ENCODE data around the gene MAX.

Gene MAX

DNA sequence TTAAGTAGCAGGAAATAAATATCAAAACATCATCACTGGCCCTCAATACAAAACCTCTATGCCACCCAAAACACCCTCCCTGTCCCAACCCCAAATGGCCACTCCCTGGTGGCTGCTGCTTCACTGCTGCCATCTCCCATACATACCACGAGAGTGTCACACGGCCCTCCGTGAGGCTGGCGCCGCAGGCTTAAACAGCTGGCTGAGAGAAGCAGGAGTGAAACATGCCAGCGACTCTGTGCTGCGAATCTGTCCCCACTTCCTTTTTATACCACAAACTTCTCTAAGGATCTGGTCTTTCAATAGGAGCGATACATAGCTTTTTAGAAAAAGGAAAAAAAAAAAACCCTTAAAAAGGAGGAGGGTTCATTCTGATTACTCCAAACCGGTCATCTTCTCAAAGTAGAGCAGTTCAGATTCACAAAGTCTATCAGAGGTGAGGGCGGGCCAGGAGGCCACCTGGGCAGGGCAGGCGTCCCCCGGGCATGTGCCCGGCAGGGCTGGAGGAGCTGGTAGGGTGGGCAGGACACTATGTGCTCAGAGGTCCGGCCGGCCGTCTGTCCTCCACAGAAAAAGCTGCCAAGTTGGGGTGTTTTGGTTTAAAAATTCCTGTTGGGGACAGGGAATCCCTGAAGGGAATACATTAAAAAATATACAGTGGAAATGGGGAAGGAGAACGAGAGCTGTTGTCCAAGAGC lies 26.5 kb downstream of the MAX start:
- H3K4me3 ChIP-seq (ENCODE audit: low read depth, low read length), result no peak overlapping the region
- TF ChIP-seq HOXD13 (CRISPR knock-in tag; IDR thresholded peaks at IDR 0.05; ENCODE audit: borderline replicate concordance), result no peak
- TF ChIP-seq, protein P1, sequence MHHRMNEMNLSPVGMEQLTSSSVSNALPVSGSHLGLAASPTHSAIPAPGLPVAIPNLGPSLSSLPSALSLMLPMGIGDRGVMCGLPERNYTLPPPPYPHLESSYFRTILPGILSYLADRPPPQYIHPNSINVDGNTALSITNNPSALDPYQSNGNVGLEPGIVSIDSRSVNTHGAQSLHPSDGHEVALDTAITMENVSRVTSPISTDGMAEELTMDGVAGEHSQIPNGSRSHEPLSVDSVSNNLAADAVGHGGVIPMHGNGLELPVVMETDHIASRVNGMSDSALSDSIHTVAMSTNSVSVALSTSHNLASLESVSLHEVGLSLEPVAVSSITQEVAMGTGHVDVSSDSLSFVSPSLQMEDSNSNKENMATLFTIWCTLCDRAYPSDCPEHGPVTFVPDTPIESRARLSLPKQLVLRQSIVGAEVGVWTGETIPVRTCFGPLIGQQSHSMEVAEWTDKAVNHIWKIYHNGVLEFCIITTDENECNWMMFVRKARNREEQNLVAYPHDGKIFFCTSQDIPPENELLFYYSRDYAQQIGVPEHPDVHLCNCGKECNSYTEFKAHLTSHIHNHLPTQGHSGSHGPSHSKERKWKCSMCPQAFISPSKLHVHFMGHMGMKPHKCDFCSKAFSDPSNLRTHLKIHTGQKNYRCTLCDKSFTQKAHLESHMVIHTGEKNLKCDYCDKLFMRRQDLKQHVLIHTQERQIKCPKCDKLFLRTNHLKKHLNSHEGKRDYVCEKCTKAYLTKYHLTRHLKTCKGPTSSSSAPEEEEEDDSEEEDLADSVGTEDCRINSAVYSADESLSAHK (tag by site-specific recombination; IDR thresholded peaks at IDR 0.05), result no peak
- H3K4me1 ChIP-seq (ENCODE audit: control insufficient read depth, insufficient read depth, low read length), result no peaks in the 10 kb centered on the region
- CTCF ChIA-PET, result no interaction called here
- H3K27ac ChIP-seq (ENCODE audit: extremely low read depth, low read depth, low read length), result no peak overlapping the region
- POLR2A ChIA-PET, result no interaction called here
- peaks cover 8 to 70% of the 10 kb centered on the region in 2 experiments for H3K36me3 ChIP-seq (ENCODE audit: control insufficient read depth in 2 of 2, insufficient read depth in 1 of 2, low read length in 2 of 2)
- no peaks in the 10 kb centered on the region for H3K9me3 ChIP-seq (ENCODE audit: control insufficient read depth, insufficient read depth, low read depth, low read length)

GRCh38 chr14:65074449-65075150 lies 27.7 kb downstream of the MAX start:
- ChIA-PET POLR2A (interaction anchor here (1.2 kb wide), 1 partner anchor 28 kb away, joined by 3 read pairs; the partner anchor contains the start of gene MAX), CTCF (interaction anchor here (0.6 kb wide), 2 partner anchors 58 to 1582 kb away, joined by 3 to 5 read pairs; no protein-coding TSS in a partner anchor)
- Histone ChIP-seq H3K4me1 (ENCODE audit: control insufficient read depth, insufficient read depth, low read length) (no peaks in the 10 kb centered on the region), H3K27ac (ENCODE audit: extremely low read depth, low read depth, low read length) (no peak overlapping the region), H3K36me3 (ENCODE audit: control insufficient read depth in 2 of 2, insufficient read depth in 1 of 2, low read length in 2 of 2) (peaks cover 8 to 66% of the 10 kb centered on the region in 2 experiments), H3K4me3 (ENCODE audit: low read depth, low read length) (no peak overlapping the region), H3K9me3 (ENCODE audit: control insufficient read depth, insufficient read depth, low read depth, low read length) (no peaks in the 10 kb centered on the region)
- TF ChIP-seq ZNF473 (tag by site-specific recombination; IDR thresholded peaks at IDR 0.05) (no peak), ZNF664 (tag by site-specific recombination; IDR thresholded peaks at IDR 0.05) (no peak), ZNF433 (tag by site-specific recombination; IDR thresholded peaks at IDR 0.05; ENCODE audit: low read depth) (no peak), ZSCAN16 (tag by site-specific recombination; IDR thresholded peaks at IDR 0.05) (no peak), TRIM28 (IDR thresholded peaks at IDR 0.05; ENCODE audit: borderline replicate concordance, low read length) (no peak), ZNF785 (tag by site-specific recombination; IDR thresholded peaks at IDR 0.05) (no peak), PATZ1 (tag by site-specific recombination; IDR thresholded peaks at IDR 0.05) (no peak), KLF9 (tag by site-specific recombination; IDR thresholded peaks at IDR 0.05; ENCODE audit: low read depth) (no peak), ZNF830 (tag by site-specific recombination; IDR thresholded peaks at IDR 0.05; ENCODE audit: low read depth) (no peak), KLF16 (tag by site-specific recombination; IDR thresholded peaks at IDR 0.05) (no peak), ZNF529 (tag by site-specific recombination; IDR thresholded peaks at IDR 0.05; ENCODE audit: insufficient replicate concordance) (no peak), IKZF3 (tag by site-specific recombination; IDR thresholded peaks at IDR 0.05) (no peak)

GRCh38 chr14:65073605-65074201 lies 28.6 kb downstream of the MAX start:
- ChIA-PET POLR2A (interaction anchor here (1.2 kb wide), 1 partner anchor 29 kb away, joined by 3 read pairs; the partner anchor contains the start of gene MAX), CTCF (interaction anchor here (0.6 kb wide), 2 partner anchors 58 to 680 kb away, joined by 3 to 4 read pairs; no protein-coding TSS in a partner anchor)
- Histone ChIP-seq H3K27ac (ENCODE audit: extremely low read depth, low read depth, low read length) (no peak overlapping the region), H3K4me3 (ENCODE audit: low read depth, low read length) (no peak overlapping the region), H3K36me3 (ENCODE audit: control insufficient read depth in 2 of 2, insufficient read depth in 1 of 2, low read length in 2 of 2) (peaks cover 8 to 60% of the 10 kb centered on the region in 2 experiments), H3K9me3 (ENCODE audit: control insufficient read depth, insufficient read depth, low read depth, low read length) (no peaks in the 10 kb centered on the region), H3K4me1 (ENCODE audit: control insufficient read depth, insufficient read depth, low read length) (no peaks in the 10 kb centered on the region)
- TF ChIP-seq ZNF280D (tag by site-specific recombination; IDR thresholded peaks at IDR 0.05), result no peak
- no peak for TF ChIP-seq ZNF473 (tag by site-specific recombination; IDR thresholded peaks at IDR 0.05)
- no peak for TF ChIP-seq KLF7 (tag by site-specific recombination; IDR thresholded peaks at IDR 0.05; ENCODE audit: borderline replicate concordance)
